LoVo (cell line): ENCODE data around the gene ERH.
"Not testable (repeated sequence)": the region's sequence is repeated elsewhere in the genome, so short reads cannot be mapped to it uniquely, and the experiment has no call there.

Source experiments
- DNase-seq: peaks from one replicate; pipeline ENCODE4 v3.0.0-alpha.2; 2016; ENCODE audit warnings: low spot score

The ERH gene

GRCh38 chr14:69398053-69398817, at the start of gene ERH, which contains the start of gene SLC39A9:
TSS of gene ERH (minus strand) at chr14:69398299. CDS start at chr14:69398233, 66 bp downstream.
TSS of gene SLC39A9 (plus strand) at chr14:69398692. CDS start at chr14:69399370, 678 bp downstream.
- peak; percentile 98 for DNase-seq

- DNase-seq: no peak
Measured at GRCh38 chr14:69443296-69443805, 45.3 kb upstream of the ERH start.

GRCh38 chr14:69441948-69442347, 43.8 kb upstream of the ERH start:
- DNase-seq: no peak

DNA sequence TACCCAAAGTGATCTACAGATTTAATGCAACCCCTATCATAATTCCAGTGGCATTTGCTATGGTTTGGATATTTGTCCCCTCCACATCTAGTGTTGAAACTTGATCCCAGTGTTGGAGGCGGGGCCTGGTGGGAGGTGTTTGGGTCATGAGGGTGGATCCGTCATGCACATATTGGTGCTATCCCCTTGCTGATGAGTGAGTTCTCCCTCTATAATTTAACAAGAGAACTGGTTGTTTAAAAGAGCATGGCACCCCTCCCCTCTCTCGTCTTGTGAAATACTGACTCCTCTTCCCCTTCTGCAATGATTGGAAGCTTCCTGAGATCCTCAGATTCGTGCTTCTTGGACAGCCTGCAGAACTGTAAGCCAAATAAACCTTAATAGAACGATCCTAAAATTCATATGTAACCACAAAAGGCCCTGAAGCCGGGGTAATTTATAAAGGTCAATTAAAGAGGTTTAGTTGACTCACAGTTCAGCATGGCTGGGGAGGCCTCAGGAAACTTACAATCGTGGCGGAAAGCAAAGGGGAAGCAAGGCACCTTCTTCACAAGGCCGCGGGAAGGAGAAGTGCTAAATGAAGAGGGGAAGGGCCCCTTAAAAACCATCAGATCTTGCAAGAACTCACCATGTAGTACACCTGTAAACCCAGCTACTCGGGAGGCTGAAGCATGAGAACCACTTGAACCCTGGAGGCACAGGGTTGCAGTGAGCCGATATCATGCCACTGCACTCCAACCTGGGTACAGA, 41.6 kb upstream of the ERH start:
- DNase-seq: no peak

DNA sequence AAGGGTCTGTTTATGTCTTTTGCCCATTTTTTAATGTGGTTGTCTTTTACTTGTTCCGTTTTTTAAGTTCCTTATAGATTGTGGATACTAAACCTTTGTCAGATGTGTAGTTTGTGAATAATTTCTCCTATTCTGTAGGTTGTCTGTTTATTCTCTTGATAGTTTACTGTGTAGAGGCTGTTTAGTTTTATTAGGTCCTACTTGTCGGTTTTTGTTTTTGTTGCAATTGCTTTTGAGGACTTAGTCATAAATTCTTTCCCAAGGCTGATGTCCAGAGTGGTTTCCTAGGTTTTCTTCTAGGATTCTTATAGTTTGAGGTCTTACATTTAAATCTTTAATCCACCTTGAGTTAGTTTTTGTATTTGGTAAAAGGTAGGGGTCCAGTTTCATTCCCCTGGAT, 34.3 kb upstream of the ERH start:
- no peak for DNase-seq

DNA sequence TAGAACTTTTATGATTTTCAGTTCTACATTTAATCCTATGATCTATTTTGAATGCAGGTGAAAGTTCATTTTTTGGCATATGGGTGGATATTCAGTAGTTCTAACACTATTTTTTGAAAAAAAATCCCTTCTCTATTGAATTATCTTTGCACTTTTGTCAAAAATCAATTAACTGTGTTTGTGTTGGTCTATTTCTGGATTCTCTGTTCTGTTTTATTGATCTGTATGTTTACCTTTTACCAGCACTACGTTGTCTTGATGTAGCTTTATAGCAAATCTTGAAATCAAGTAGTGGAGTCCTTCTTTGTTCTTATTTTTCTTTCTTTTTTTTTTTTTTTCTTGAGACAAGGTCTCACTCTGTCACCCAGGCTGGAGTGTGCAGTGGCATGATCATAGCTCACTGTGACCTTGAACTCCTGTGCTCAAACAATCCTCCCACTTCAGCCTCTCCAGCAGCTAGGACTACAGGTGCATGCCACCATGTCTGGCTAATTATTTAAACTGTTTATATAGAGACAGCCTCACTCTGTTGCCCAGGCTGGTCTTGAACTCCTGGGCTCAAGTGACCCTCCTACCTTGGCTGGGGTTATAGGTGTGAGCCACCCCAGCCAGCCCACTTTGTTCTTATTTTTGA, 32.3 kb upstream of the ERH start:
- DNase-seq: no peak

- no peak for DNase-seq
Measured at GRCh38 chr14:69429643-69430042, 31.5 kb upstream of the ERH start.

- no peak for DNase-seq
Measured at GRCh38 chr14:69428289-69428998, 30.3 kb upstream of the ERH start.

GRCh38 chr14:69427596-69427995, 29.5 kb upstream of the ERH start:
- no peak for DNase-seq

- no peak for DNase-seq
Measured at GRCh38 chr14:69424149-69424923, 26.2 kb upstream of the ERH start.

GRCh38 chr14:69423279-69423678, 25.2 kb upstream of the ERH start:
- DNase-seq: no peak

DNA sequence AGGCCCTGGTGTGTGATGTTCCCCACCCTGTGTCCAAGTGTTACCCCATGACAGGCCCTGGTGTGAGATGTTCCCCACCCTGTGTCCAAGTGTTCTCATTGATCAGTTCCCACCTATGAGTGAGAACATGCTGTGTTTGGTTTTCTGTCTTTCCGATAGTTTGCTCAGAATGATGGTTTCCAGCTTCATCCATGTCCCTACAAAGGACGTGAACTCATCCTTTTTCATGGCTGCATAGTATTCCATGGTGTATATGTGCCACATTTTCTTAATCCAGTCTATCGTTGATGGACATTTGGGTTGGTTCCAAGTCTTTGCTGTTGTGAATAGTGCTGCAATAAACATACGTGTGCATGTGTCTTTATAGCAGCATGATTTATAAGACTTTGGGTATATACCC, 18.0 kb upstream of the ERH start:
- DNase-seq: not testable (repeated sequence)

- DNase-seq: no peak
Measured at GRCh38 chr14:69413483-69413882, 15.4 kb upstream of the ERH start.

GRCh38 chr14:69408331-69408960, 10.3 kb upstream of the ERH start:
- no peak for DNase-seq

GRCh38 chr14:69405762-69406161, 7.7 kb upstream of the ERH start:
- DNase-seq: no peak

GRCh38 chr14:69404883-69405282, 6.8 kb upstream of the ERH start:
- no peak for DNase-seq

- no peak for DNase-seq
Measured at GRCh38 chr14:69404478-69404877, 6.4 kb upstream of the ERH start.

- DNase-seq: no peak
Measured at GRCh38 chr14:69401841-69402240, 3.7 kb upstream of the ERH start.

GRCh38 chr14:69400154-69400553, 2.1 kb upstream of the ERH start:
- no peak for DNase-seq

DNA sequence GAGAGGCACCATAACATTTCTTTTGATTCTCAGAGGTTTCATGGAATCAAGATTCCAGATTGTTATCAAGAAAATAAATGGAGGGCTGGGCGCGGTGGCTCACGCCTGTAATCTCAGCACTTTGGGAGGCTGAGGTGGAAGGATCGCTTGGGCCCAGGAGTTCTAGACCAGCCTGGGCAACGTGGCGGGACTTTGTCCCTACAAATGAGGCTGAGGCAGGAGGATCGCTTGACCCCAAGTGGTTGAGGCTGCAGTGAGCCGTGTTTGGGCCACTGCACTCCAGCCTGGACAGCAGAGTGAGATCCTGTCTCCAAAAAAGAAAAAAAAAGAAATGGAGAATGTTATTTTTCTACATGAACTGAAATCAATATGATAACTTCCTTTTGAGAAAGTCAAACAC, 1.7 kb upstream of the ERH start:
- no peak for DNase-seq

DNA sequence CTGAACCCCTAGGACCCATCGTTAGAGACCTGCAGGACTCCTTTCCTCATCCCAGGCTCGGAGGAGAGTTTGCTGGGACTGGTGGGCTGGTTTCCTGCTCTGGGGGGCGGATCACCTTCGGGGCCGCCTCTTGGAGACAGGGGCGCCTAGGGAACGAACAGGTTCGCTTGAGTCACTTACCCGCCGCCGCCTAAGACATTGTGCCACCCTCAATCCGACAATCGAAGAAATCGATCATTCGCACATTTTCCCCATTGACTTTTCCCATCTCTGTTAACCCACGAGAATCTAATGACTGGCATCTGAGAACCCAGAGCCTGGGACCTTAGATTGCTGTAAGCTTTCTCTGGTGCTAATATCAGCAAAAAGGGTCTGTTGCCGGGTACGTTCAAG, 715 bp upstream of the ERH start:
- DNase-seq: no peak
